SK-N-MC (cell line): ENCODE data around the gene ZNF646.

Experiments
- EZH2 ChIP-seq: fragments of 200-600 bp; sonication (generic); IDR thresholded peaks from one replicate; pipeline ENCODE4 v1.6.1; 2017; ENCODE audit warnings: antibody characterized with exemption
- FOXP2 ChIP-seq: optimal IDR thresholded peaks from 2 replicates; pipeline ENCODE3; 2011; ENCODE audit warnings: mild to moderate bottlenecking, moderate library complexity; ENCODE audit not compliant: insufficient read depth; ENCODE audit errors: extremely low read length, control extremely low read depth
- POLR2AphosphoS5 ChIP-seq: IDR thresholded peaks from 2 replicates; pipeline ENCODE4 v1.6.1; 2012; ENCODE audit warnings: mild to moderate bottlenecking, low read depth, low read length, borderline replicate concordance

GRCh38 chr16:31088459-31089183, 14.4 kb downstream of the ZNF646 start, which contains the start of gene PRSS53:
- no peak for TF ChIP-seq POLR2AphosphoS5
- no peak for TF ChIP-seq EZH2
- no peak for TF ChIP-seq FOXP2
